HG03039 (cell line): Measurements from ENCODE around the gene RABGAP1L.
"Not testable (repeated sequence)": the region's sequence is repeated elsewhere in the genome, so short reads cannot be mapped to it uniquely, and the experiment has no call there.

Experiments
- ATAC-seq: cut with Tn5 transposase; IDR thresholded peaks from one replicate; pipeline ENCODE4 v1.9.1; 2021; ENCODE audit warnings: mild to moderate bottlenecking, moderate library complexity; ENCODE audit not compliant: unreplicated experiment

The RABGAP1L gene

GRCh38 chr1:174417921-174418320 is 258.6 kb downstream of the RABGAP1L start:
- ATAC-seq, result no peak

GRCh38 chr1:174425121-174425520 is 265.8 kb downstream of the RABGAP1L start:
- no peak for ATAC-seq

- no peak for ATAC-seq
Observed at GRCh38 chr1:174426153-174426552, 266.8 kb downstream of the RABGAP1L start.

GRCh38 chr1:174428033-174428432 is 268.7 kb downstream of the RABGAP1L start:
- no peak for ATAC-seq

GRCh38 chr1:174428739-174429138 is 269.4 kb downstream of the RABGAP1L start:
- no peak for ATAC-seq

GRCh38 chr1:174433451-174433850 is 274.1 kb downstream of the RABGAP1L start:
- ATAC-seq, result no peak

GRCh38 chr1:174445351-174445750 is 286.0 kb downstream of the RABGAP1L start:
- ATAC-seq, result no peak

- no peak for ATAC-seq
Observed at GRCh38 chr1:174445817-174446216, 286.5 kb downstream of the RABGAP1L start.

- no peak for ATAC-seq
Observed at GRCh38 chr1:174447866-174448530, 288.7 kb downstream of the RABGAP1L start, which contains the start of gene GPR52. GPR52 (plus strand) TSS chr1:174447964; CDS start chr1:174448112, 148 bp downstream.

- no peak for ATAC-seq
Observed at GRCh38 chr1:174448531-174448883, 289.2 kb downstream of the RABGAP1L start.

- no peak for ATAC-seq
Observed at GRCh38 chr1:174448974-174449373, 289.7 kb downstream of the RABGAP1L start.

- no peak for ATAC-seq
Observed at GRCh38 chr1:174451408-174451807, 292.1 kb downstream of the RABGAP1L start.

- no peak for ATAC-seq
Observed at GRCh38 chr1:174465855-174466254, 306.5 kb downstream of the RABGAP1L start.

GRCh38 chr1:174466607-174467006 is 307.3 kb downstream of the RABGAP1L start:
- ATAC-seq, result no peak

GRCh38 chr1:174469052-174469451 is 309.7 kb downstream of the RABGAP1L start:
- no peak for ATAC-seq

- ATAC-seq, result no peak
Observed at GRCh38 chr1:174469687-174470086, 310.4 kb downstream of the RABGAP1L start.

- ATAC-seq, result no peak
Observed at GRCh38 chr1:174479281-174479680, 320.0 kb downstream of the RABGAP1L start.

- ATAC-seq, result no peak
Observed at GRCh38 chr1:174480324-174480723, 321.0 kb downstream of the RABGAP1L start.

- no peak for ATAC-seq
Observed at GRCh38 chr1:174491606-174492005, 332.3 kb downstream of the RABGAP1L start.

GRCh38 chr1:174497478-174497877 is 338.2 kb downstream of the RABGAP1L start:
- ATAC-seq, result no peak

GRCh38 chr1:174516755-174517154 is 357.4 kb downstream of the RABGAP1L start:
- ATAC-seq, result not testable (repeated sequence)

- no peak for ATAC-seq
Observed at GRCh38 chr1:174519844-174520243, 360.5 kb downstream of the RABGAP1L start.

GRCh38 chr1:174531751-174532150 is 372.4 kb downstream of the RABGAP1L start:
- no peak for ATAC-seq
